GM06990 (cell line): Measurements from ENCODE around the gene ADPRM.

Experiments used
- DNase-seq: peaks from one replicate; pipeline ENCODE4 v3.0.0-alpha.2; 2011; ENCODE audit not compliant: insufficient read length; ENCODE audit errors: extremely low read depth
- H3K27me3 ChIP-seq: replicated peaks from 2 replicates; pipeline ENCODE4 v1.6.0; 2011; ENCODE audit warnings: low read length; ENCODE audit not compliant: control insufficient read depth, insufficient read depth
- H3K36me3 ChIP-seq: 2 replicates; pipeline ENCODE4 v1.5.1; 2011; ENCODE audit warnings: low read length; ENCODE audit not compliant: control insufficient read depth, insufficient read depth
- H3K4me3 ChIP-seq: replicated peaks from 2 replicates; pipeline ENCODE4 v1.5.1; 2011; ENCODE audit warnings: low read depth, mild to moderate bottlenecking, control low read depth, low read length
- TF ChIP-seq, protein P1 (sequence below): IDR thresholded peaks from 2 replicates; pipeline ENCODE4 v1.5.1; 2011; ENCODE audit warnings: low read length, control low read depth, mild to moderate bottlenecking, inconsistent platforms; ENCODE audit not compliant: insufficient read depth, poor library complexity, severe bottlenecking

ADPRM gene

DNA sequence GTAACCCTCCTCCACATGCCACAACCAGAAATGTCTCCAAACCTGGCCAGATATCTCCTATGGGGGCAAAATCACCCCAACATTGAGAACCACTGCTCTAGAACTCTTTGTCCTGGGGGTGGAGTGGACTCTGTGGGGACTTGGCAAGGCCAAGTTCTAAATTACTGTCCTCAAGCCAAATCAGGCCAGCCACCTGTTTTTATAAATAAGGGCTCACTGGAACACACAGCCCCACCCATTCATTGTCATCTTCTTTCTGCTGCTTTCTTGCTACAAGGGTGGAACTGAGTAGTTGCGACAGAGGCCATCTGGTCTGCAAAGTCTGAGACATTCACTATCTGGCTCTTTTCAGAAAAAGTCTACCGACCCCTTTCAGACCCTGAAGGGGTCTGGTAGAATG lies 59.2 kb downstream of the ADPRM start:
- TF ChIP-seq, protein P1, sequence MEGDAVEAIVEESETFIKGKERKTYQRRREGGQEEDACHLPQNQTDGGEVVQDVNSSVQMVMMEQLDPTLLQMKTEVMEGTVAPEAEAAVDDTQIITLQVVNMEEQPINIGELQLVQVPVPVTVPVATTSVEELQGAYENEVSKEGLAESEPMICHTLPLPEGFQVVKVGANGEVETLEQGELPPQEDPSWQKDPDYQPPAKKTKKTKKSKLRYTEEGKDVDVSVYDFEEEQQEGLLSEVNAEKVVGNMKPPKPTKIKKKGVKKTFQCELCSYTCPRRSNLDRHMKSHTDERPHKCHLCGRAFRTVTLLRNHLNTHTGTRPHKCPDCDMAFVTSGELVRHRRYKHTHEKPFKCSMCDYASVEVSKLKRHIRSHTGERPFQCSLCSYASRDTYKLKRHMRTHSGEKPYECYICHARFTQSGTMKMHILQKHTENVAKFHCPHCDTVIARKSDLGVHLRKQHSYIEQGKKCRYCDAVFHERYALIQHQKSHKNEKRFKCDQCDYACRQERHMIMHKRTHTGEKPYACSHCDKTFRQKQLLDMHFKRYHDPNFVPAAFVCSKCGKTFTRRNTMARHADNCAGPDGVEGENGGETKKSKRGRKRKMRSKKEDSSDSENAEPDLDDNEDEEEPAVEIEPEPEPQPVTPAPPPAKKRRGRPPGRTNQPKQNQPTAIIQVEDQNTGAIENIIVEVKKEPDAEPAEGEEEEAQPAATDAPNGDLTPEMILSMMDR: no peak
- no peak overlapping the region for H3K4me3 ChIP-seq
- H3K36me3 ChIP-seq: no peaks in the 10 kb centered on the region
- no peaks in the 10 kb centered on the region; the same call in none of the 2 replicates for H3K27me3 ChIP-seq
- DNase-seq: no peak

DNA sequence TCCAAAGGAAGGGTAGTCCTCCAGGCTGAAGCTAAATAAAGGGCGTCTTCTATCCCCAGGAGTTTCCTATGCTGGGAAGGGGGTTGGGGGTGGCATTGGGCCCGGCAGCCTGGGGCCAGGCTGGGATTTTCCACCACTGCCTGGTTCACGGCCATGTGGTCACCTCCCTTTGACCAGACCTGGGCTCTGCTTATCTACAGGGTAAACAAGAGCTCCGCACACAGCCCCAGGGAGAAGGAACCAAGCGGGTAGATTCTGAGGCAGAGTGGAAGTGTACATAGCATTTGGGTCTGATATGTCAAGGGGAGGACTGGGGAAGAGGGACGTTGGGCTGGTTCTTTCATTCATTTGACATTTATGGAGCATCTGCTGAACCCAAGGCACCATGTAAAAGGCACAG lies 59.7 kb downstream of the ADPRM start:
- H3K27me3 ChIP-seq: no peaks in the 10 kb centered on the region; the same call in none of the 2 replicates
- DNase-seq: no peak
- H3K4me3 ChIP-seq: no peak overlapping the region
- TF ChIP-seq, protein P1: no peak
- H3K36me3 ChIP-seq: no peaks in the 10 kb centered on the region

DNA sequence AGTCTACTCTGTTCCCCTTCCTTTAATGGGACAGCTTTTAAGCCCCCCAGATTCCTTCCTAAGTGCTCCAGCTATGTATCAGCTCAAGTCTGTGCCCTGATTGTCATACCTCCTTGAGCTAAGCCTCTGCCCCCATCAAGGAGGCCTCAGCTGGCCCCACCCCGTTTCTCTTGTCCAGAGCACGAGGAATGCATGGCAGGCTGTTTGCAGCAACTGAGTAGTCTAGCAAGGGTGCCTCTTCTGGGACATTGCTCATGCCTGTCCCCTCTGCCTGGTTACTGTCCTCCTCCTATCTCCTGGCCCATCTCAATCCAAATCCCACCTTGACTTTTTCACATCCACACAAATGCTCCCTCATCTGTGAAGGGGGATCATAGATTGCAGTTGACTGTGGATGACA lies 60.3 kb downstream of the ADPRM start:
- Histone ChIP-seq H3K4me3 (no peak overlapping the region), H3K27me3 (no peaks in the 10 kb centered on the region; the same call in none of the 2 replicates), H3K36me3 (no peaks in the 10 kb centered on the region)
- TF ChIP-seq, protein P1: no peak
- no peak for DNase-seq

DNA sequence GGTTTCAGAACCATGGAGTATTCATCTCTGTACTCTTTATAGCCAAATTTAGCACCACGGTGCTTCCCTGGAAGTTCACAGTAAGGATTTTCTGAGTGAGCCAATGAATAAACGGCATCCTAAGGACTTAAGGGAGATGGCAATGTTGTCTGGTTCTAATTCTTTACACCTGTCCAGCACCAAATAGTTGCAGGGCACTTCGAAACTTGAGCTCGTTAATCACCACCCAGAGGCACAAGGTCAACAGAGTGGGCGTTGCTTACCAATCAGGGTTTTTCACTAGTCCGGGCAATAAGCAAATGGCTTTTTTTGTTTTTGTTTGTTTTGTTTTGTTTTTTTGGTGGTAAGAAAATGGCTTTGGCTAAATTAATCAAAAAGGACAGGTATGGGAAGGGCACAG lies 60.7 kb downstream of the ADPRM start:
- no peaks in the 10 kb centered on the region; the same call in none of the 2 replicates for H3K27me3 ChIP-seq
- TF ChIP-seq, protein P1: no peak
- H3K36me3 ChIP-seq: no peaks in the 10 kb centered on the region
- DNase-seq: no peak
- no peak overlapping the region for H3K4me3 ChIP-seq
